Measurements from ENCODE around the gene TMEM255B. TPM values are rescaled to one million over a fixed set of nuclear protein-coding genes. Genes with fewer than 3 reads are reported as not detected.

Gene TMEM255B
- total RNA-seq, 1 donor from 2014 or later: 0.89 TPM

DNA sequence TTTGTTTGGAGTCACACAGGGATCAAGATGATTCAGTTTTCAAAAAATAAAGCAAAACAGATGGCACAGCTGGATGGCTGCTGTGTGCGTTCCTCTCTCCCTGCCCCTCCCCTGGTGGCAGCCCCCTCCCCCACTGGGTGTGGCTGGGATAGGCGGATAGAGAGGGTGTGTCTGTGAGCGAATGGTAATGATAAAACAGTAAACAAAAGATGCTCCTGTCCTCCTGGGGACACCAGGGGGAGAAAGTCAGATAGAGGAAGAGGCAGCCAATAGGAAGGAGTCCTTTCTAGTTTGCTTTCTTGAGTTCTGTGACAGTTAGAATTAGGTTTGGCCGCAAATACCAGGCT lies 6.5 kb downstream of the TMEM255B start:
- H3K27me3 Mint-ChIP-seq (ENCODE audit: unreplicated experiment): peaks cover 26% of the 10 kb centered on the region
- H3K4me3 Mint-ChIP-seq (ENCODE audit: unreplicated experiment): no peak overlapping the region
- H3K27ac Mint-ChIP-seq (ENCODE audit: unreplicated experiment): no peak overlapping the region
- no peak for TF ChIP-seq CTCF (IDR thresholded peaks at IDR 0.05)
- H3K9me3 Mint-ChIP-seq (ENCODE audit: unreplicated experiment): no peaks in the 10 kb centered on the region
- H3K36me3 Mint-ChIP-seq (ENCODE audit: unreplicated experiment): no peaks in the 10 kb centered on the region
- DNase-seq (ENCODE audit: extremely low spot score, unreplicated experiment): no peak
- H3K4me1 Mint-ChIP-seq (ENCODE audit: unreplicated experiment): peaks cover 7% of the 10 kb centered on the region

DNA sequence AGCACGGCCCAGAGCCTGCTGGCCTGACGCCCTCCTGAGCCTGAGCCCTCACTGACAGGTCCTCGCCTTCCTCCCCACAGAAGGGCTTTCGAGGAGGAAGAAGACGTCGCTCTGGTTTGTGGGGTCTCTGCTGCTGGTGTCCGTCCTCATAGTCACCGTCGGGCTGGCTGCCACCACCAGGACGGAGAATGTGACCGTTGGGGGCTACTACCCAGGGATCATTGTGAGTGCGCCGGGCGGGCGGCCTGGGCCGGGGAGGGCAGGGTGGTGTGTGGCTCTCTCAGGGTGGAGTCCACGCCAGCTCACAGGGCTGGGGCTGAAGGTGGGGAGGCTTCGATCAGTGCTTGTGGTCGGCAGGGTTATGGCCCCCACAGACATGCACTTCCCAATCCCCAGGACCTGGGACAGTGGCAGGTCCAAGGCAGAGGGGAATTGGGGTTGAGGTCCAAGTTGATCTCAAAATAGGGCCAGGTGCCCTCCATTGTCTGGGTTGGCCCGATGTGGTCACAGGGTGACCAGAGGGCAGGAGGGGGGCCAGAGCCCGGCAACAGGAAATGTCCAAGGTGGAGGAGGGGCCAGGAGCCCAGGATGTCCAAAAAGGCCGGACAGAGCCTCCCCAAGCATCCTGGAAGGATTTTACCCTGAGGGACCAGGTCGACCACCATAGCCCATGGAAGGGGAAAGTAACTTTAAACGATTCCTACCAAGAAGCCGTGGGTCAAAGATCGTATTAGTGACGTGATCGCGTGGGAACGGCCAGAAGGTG lies 7.2 kb downstream of the TMEM255B start:
- no peaks in the 10 kb centered on the region for H3K36me3 Mint-ChIP-seq (ENCODE audit: unreplicated experiment)
- peaks cover 7% of the 10 kb centered on the region for H3K4me1 Mint-ChIP-seq (ENCODE audit: unreplicated experiment)
- no peak for TF ChIP-seq CTCF (IDR thresholded peaks at IDR 0.05)
- H3K9me3 Mint-ChIP-seq (ENCODE audit: unreplicated experiment): no peaks in the 10 kb centered on the region
- no peak overlapping the region for H3K27ac Mint-ChIP-seq (ENCODE audit: unreplicated experiment)
- DNase-seq (ENCODE audit: extremely low spot score, unreplicated experiment): no peak
- no peak overlapping the region for H3K4me3 Mint-ChIP-seq (ENCODE audit: unreplicated experiment)
- peaks cover 21% of the 10 kb centered on the region for H3K27me3 Mint-ChIP-seq (ENCODE audit: unreplicated experiment)

DNA sequence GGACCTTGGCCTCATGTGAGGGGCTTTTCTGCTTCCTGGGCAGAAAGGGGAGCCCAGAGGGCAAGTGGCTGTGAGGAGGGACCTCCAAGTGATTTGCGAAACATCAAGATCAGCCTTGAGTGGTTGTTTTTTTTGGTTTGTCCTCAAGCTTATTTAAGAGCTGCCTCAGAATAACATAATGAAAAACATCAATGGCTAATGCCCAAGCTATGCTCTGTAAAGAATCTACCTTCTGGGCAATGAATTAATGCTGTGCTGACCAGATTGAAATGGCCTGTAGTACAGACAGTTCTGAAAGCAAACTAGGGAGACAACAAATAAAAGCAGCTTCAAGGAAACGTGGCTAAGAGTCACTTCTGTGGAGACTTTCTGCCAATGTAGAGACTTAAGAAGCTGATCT lies 8.3 kb downstream of the TMEM255B start:
- Mint-ChIP-seq H3K36me3 (ENCODE audit: unreplicated experiment) (no peaks in the 10 kb centered on the region), H3K4me3 (ENCODE audit: unreplicated experiment) (no peak overlapping the region), H3K9me3 (ENCODE audit: unreplicated experiment) (peaks cover 5% of the 10 kb centered on the region), H3K27me3 (ENCODE audit: unreplicated experiment) (peaks cover 11% of the 10 kb centered on the region), H3K4me1 (ENCODE audit: unreplicated experiment) (peaks cover 7% of the 10 kb centered on the region), H3K27ac (ENCODE audit: unreplicated experiment) (no peak overlapping the region)
- no peak for DNase-seq (ENCODE audit: extremely low spot score, unreplicated experiment)
- TF ChIP-seq CTCF (IDR thresholded peaks at IDR 0.05): no peak

GRCh38 chr13:113768018-113768905 lies 9.2 kb downstream of the TMEM255B start:
- Mint-ChIP-seq H3K4me3 (ENCODE audit: unreplicated experiment) (no peak overlapping the region), H3K4me1 (ENCODE audit: unreplicated experiment) (peaks cover 7% of the 10 kb centered on the region), H3K27me3 (ENCODE audit: unreplicated experiment) (peaks cover 5% of the 10 kb centered on the region), H3K9me3 (ENCODE audit: unreplicated experiment) (peaks cover 10% of the 10 kb centered on the region), H3K27ac (ENCODE audit: unreplicated experiment) (no peak overlapping the region), H3K36me3 (ENCODE audit: unreplicated experiment) (no peaks in the 10 kb centered on the region)
- DNase-seq (ENCODE audit: extremely low spot score, unreplicated experiment): no peak
- TF ChIP-seq CTCF (IDR thresholded peaks at IDR 0.05): no peak

GRCh38 chr13:113769106-113769505 lies 10.1 kb downstream of the TMEM255B start:
- H3K4me3 Mint-ChIP-seq (ENCODE audit: unreplicated experiment): no peak overlapping the region
- no peak for DNase-seq (ENCODE audit: extremely low spot score, unreplicated experiment)
- H3K9me3 Mint-ChIP-seq (ENCODE audit: unreplicated experiment): peaks cover 10% of the 10 kb centered on the region
- no peaks in the 10 kb centered on the region for H3K27me3 Mint-ChIP-seq (ENCODE audit: unreplicated experiment)
- TF ChIP-seq CTCF (IDR thresholded peaks at IDR 0.05): no peak
- H3K27ac Mint-ChIP-seq (ENCODE audit: unreplicated experiment): no peak overlapping the region
- peaks cover 7% of the 10 kb centered on the region for H3K4me1 Mint-ChIP-seq (ENCODE audit: unreplicated experiment)
- no peaks in the 10 kb centered on the region for H3K36me3 Mint-ChIP-seq (ENCODE audit: unreplicated experiment)
